Esophagus squamous epithelium (tissue), 5 donors: Measurements from ENCODE around the gene NFIL3. TPM values are rescaled to one million over a fixed set of nuclear protein-coding genes. Genes with fewer than 3 reads are reported as not detected.

Experiments
- DNase-seq: peaks from one replicate; lab custom pipeline; 2025; lab: John Stamatoyannopoulos, UW
- H3K27ac ChIP-seq, 4 donors: fragments of 200-600 bp; sonication (generic); one replicate each; pipeline ENCODE4 v1.5.1; 2016 to 2019; ENCODE audit warnings: mild to moderate bottlenecking in 1 of 4
- H3K27me3 ChIP-seq, 4 donors: fragments of 200-600 bp; sonication (generic); 1 replicate in 3 of 4; 2 replicates in 1 of 4; pipeline versions ENCODE4 v1.5.1 to v1.6.0; 2017 to 2021; ENCODE audit warnings: antibody characterized with exemption in 1 of 4
- H3K36me3 ChIP-seq, 3 donors: fragments of 200-600 bp; sonication (generic); one replicate each; pipeline ENCODE4 v1.5.1; 2016 to 2019
- H3K4me1 ChIP-seq, 3 donors: fragments of 200-600 bp; sonication (generic); one replicate each; pipeline ENCODE4 v1.5.1; 2017 to 2019
- H3K4me3 ChIP-seq, 4 donors: fragments of 200-600 bp; sonication (generic); 1 replicate in 3 of 4; 2 replicates in 1 of 4; pipeline ENCODE4 v1.5.1; 2016 to 2019; ENCODE audit warnings: mild to moderate bottlenecking in 2 of 4, moderate library complexity in 1 of 4
- H3K9me3 ChIP-seq, 3 donors: fragments of 200-600 bp; sonication (generic); one replicate each; pipeline ENCODE4 v1.5.1; 2016 to 2019
- POLR2A ChIP-seq, 4 donors: fragments of 450-650 bp; IDR thresholded peaks; one replicate each; pipeline ENCODE4 v1.6.1; 2017; ENCODE audit warnings: antibody characterized with exemption in 4 of 4, mild to moderate bottlenecking in 4 of 4, moderate library complexity in 3 of 4
- WGBS, 2 donors: methylation state at CpG; one replicate each; pipeline ENCODE4 v1.1.5; 2018; 5-methylcytosine and 5-hydroxymethylcytosine counted together
- intact Hi-C: fragments of 100-400 bp; cut with DNase I; formaldehyde crosslinking; loops from one replicate; pipeline ENCODE4 v1.15.0; 2022
- total RNA-seq, 4 donors: library from RNA; depleted of rRNA; stranded (reverse); fragments of >200 nt; gene quantifications; one replicate each; pipeline ENCODE4 v1.1.0, GENCODE V29; 2016
- TF ChIP-seq, protein P1 (sequence below), 6 experiments: fragments of 450-650 bp in 4 of 6; fragments of 200-600 bp in 2 of 6; sonication (generic) in 2 of 6; IDR thresholded peaks; one replicate each; pipeline ENCODE4 v1.5.1; 2016 to 2019; ENCODE audit warnings: antibody characterized with exemption in 6 of 6, mild to moderate bottlenecking in 4 of 6, moderate library complexity in 4 of 6
- donor health status: DM: yes; HTN: yes; CAD: no.

The NFIL3 gene
- total RNA-seq, 4 donors from 2014 or later = 5.6 to 21.2 (median 16.3) TPM

DNA sequence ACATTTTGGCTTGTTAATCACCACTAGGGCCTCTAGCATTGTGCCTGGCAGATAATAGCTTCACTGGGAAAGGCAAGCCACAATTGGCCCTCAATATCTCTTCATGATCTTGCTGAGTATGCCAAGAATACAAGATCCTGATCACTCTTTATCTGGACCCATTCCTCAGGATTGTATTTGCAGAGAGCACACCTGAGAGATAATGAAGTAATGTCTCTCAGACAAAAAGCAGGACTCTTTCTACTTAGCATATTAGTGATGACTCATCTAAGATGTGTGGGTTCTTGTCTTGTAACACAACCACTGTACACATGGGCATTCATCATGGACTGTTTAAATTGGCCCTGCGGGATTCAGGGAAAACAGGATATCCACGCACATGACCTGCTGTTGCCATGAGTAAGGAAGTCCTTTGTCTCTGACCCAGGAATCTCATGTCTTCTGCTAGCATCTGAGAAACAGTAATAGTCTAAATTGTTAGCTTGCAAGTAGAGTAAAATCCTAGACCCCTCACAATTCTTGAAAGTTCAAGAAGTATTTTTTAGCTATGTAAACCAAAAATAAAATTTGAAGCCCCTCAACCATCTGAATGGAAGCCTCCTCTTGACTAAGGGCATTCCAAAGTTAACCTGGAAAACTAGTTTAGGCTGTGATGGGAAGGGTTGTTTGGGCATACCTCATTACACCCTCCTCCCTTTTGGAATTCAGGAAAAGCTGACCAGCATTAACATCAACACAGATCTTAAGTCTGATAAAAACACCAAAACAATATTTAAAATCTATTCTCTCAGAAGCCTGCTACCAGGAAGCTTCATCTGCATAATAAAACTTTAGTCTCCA is 28.0 kb upstream of the NFIL3 start:
- no peaks in the 10 kb centered on the region for H3K9me3 ChIP-seq
- DNase-seq = no peak
- no peak overlapping the region for H3K27ac ChIP-seq
- H3K27me3 ChIP-seq = no peaks in the 10 kb centered on the region
- no peaks in the 10 kb centered on the region for H3K36me3 ChIP-seq
- intact Hi-C loops = no loop called here
- TF ChIP-seq POLR2A (IDR thresholded peaks at IDR 0.05) = no peak
- H3K4me1 ChIP-seq = no peaks in the 10 kb centered on the region
- no peak overlapping the region for H3K4me3 ChIP-seq
- 51 to 74% methylated on average over 2 of the region's 2 CpGs for WGBS, 2 donors

DNA sequence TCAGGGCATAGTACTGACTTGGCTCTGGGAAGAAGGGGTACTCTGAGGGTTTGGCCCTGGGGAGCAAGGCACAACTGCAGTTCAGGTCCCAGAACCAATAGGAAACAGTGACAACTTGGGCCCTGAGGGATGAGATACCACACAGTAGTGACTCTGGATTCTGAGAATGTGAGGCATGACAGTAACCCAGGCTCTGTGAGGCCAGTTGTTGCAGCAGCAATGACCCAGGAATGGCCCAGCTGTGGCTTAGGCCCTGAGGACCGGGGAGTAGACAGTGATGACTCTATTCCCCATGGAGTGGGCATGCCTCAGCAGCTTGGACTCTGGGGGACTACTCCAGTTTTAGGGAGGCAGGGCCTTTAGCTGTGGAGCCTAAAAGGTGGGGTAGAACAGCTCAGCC is 21.5 kb upstream of the NFIL3 start:
- intact Hi-C loops = no loop called here
- TF ChIP-seq POLR2A (IDR thresholded peaks at IDR 0.05) = no peak
- TF ChIP-seq, protein P1, sequence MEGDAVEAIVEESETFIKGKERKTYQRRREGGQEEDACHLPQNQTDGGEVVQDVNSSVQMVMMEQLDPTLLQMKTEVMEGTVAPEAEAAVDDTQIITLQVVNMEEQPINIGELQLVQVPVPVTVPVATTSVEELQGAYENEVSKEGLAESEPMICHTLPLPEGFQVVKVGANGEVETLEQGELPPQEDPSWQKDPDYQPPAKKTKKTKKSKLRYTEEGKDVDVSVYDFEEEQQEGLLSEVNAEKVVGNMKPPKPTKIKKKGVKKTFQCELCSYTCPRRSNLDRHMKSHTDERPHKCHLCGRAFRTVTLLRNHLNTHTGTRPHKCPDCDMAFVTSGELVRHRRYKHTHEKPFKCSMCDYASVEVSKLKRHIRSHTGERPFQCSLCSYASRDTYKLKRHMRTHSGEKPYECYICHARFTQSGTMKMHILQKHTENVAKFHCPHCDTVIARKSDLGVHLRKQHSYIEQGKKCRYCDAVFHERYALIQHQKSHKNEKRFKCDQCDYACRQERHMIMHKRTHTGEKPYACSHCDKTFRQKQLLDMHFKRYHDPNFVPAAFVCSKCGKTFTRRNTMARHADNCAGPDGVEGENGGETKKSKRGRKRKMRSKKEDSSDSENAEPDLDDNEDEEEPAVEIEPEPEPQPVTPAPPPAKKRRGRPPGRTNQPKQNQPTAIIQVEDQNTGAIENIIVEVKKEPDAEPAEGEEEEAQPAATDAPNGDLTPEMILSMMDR (IDR thresholded peaks at IDR 0.05) = no peak
- 100% methylated on average over 1 of the region's 1 CpG; no CpG with 5 or more reads in 1 of the 2 donors for WGBS, 2 donors
- no peaks in the 10 kb centered on the region for H3K36me3 ChIP-seq
- no peak overlapping the region for H3K4me3 ChIP-seq
- no peak overlapping the region for H3K27ac ChIP-seq
- DNase-seq = no peak
- peaks cover 0 to 27% (median 0%) of the 10 kb centered on the region in 4 donors for H3K27me3 ChIP-seq
- peaks cover 0 to 12% (median 10%) of the 10 kb centered on the region in 3 donors for H3K9me3 ChIP-seq
- no peaks in the 10 kb centered on the region for H3K4me1 ChIP-seq

DNA sequence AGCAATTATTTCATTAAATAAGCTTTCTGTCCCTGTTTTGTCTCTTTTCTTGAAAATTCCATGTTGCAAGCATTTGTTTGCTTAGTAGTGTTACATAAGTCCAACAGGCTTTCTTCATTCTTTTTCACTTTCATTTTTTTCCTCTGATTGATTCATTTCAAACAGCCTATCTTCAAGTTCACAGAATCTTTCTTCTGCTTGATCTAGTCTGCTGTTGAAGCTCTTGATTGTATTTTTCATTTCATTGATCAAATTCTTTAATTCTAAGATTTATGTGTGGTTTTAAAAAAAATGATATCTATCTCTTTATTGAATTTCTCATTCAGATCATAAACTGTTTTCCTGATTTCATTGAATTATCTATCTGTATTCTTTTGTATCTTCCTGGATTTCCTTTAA is 20.4 kb upstream of the NFIL3 start:
- DNase-seq = no peak
- peaks cover 0 to 12% (median 10%) of the 10 kb centered on the region in 3 donors for H3K9me3 ChIP-seq
- no peak overlapping the region for H3K27ac ChIP-seq
- no peaks in the 10 kb centered on the region for H3K4me1 ChIP-seq
- peaks cover 0 to 27% (median 0%) of the 10 kb centered on the region in 4 donors for H3K27me3 ChIP-seq
- H3K36me3 ChIP-seq = no peaks in the 10 kb centered on the region
- TF ChIP-seq, protein P1 (IDR thresholded peaks at IDR 0.05) = no peak
- no peak for TF ChIP-seq POLR2A (IDR thresholded peaks at IDR 0.05)
- intact Hi-C loops = no loop called here
- H3K4me3 ChIP-seq = no peak overlapping the region

DNA sequence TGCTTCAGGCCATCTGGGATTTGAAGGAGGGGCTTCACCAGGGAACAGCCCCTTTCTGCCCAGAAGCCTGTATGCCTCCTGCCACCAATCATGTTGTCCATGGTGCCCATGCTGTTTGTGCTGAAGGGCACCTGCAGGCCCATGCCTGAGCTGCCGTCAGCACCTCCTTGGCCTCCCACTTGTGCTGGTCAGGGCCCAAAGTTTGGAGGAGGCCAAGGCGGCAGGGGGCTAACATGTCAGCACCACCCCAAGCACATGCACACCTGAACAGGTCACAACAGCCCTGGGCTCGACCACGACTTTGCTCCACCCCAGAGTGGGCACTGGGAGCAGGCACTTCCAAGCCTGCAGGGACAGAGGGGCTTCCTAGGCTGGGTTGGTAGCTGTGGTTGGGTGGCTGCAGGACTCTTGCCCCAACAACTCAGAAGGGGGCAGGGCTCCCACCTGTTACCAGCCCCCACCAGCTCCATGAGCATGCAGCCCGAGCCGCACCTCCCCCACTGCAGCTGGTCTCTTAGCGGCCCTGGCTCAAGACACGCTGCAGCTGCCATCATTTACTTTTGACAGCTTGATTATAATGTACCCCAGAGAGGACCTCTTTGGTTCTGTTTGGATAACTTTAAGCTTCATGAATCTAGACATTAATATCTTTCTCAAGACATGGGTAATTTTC is 19.8 kb upstream of the NFIL3 start:
- Histone ChIP-seq H3K4me1 (no peaks in the 10 kb centered on the region), H3K4me3 (no peak overlapping the region), H3K36me3 (no peaks in the 10 kb centered on the region), H3K9me3 (peaks cover 0 to 12% (median 10%) of the 10 kb centered on the region in 3 donors), H3K27me3 (peaks cover 0 to 27% (median 0%) of the 10 kb centered on the region in 4 donors), H3K27ac (no peak overlapping the region)
- WGBS, 2 donors = 73 to 77% methylated on average over 2 to 7 of the region's 8 CpGs
- DNase-seq = no peak
- TF ChIP-seq, protein P1 (IDR thresholded peaks at IDR 0.05) = no peak
- TF ChIP-seq POLR2A (IDR thresholded peaks at IDR 0.05) = no peak
- intact Hi-C loops = no loop called here

DNA sequence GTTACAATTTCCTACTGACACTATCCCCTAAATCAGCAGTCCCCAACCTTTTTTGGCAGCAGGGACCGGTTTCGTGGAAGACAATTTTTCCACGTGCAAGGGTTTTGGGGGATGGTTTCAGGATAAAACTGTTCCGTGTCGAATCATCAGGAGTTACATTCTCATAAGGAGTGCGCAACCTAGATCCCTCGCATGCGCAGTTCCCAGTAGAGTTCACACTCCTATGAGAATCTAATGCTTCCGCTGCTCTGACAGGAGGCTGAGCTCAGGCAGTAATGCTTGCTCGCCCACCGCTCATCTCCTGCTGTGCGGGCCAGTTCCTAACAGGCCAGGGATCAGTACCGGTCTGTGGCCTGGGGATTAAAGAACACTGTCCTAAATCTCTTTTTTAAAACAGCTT is 13.2 kb upstream of the NFIL3 start:
- peaks cover 0 to 9% (median 0%) of the 10 kb centered on the region in 3 donors for H3K4me1 ChIP-seq
- no peaks in the 10 kb centered on the region for H3K9me3 ChIP-seq
- peaks cover 0 to 25% (median 0%) of the 10 kb centered on the region in 4 donors for H3K27me3 ChIP-seq
- intact Hi-C loops = loop anchor here (10.0 kb wide), 1 partner anchor 402 kb away; no protein-coding TSS in a partner anchor
- TF ChIP-seq POLR2A (IDR thresholded peaks at IDR 0.05) = no peak
- TF ChIP-seq, protein P1 (IDR thresholded peaks at IDR 0.05) = no peak
- 89% methylated on average over 13 of the region's 13 CpGs for WGBS, 2 donors
- H3K27ac ChIP-seq = no peak overlapping the region
- no peaks in the 10 kb centered on the region for H3K36me3 ChIP-seq
- no peak for DNase-seq
- no peak overlapping the region for H3K4me3 ChIP-seq
